ENCODE data around the gene HID1.

The HID1 gene

GRCh38 chr17:74972107-74972972 is at the start of gene HID1:
HID1 (minus strand) TSS chr17:74972759; CDS start chr17:74972656, 103 bp downstream.
- TF ChIP-seq CTCF (conservative IDR thresholded peaks at IDR 0.05) = no peak

GRCh38 chr17:75020331-75021110 is 48.0 kb upstream of the HID1 start:
- TF ChIP-seq CTCF (conservative IDR thresholded peaks at IDR 0.05) = no peak

More at GRCh38 chr17:74972107-74972972, at the start of gene HID1:
- H3K27ac ChIP-seq = peak within 1 kb of the TSS; percentile 86

DNA sequence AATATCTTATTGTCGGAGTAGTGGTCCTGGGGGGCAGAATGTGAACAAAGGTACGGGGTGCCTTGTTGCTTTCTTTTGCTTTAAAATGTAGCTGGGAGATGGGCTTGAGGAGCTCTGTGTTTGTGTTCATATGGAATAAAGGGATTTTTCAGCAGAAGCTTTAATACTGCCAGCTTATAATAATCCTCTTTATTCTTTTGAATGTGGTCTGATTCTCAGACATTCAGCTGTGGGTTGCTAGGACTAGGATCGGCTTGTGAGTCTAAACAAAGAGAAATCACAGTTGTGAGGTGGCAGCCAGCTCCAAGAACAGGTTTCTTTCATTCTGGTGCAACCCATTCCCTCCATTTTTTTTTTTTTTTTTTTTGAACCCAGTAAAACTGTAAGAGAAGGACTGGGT is 47.2 kb upstream of the HID1 start:
- H3K27ac ChIP-seq = peak overlapping the region; percentile 98
- no peak for TF ChIP-seq CTCF (conservative IDR thresholded peaks at IDR 0.05)

More at GRCh38 chr17:75020331-75021110, 48.0 kb upstream of the HID1 start:
- H3K27ac ChIP-seq = peak overlapping the region; percentile 98

DNA sequence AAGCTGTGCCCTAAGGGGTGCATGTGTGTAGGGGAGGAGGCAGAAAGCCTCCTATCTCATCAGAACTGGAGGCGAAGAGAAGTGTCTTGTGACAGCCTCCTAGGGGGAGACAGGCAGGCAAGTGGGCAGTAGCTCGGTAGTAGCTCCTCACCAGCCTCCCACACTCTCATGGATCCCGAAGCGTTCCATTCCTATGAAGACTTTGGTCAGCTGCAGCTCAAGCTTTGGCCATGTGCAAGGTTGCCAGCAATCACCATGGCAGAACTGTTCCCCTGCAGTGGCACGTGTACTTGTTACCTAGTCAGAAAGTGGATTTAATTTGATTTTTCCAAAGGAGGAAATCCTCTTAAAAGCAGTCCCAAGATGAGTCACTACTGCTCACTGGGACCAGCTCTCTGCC is 46.6 kb upstream of the HID1 start:
- peak overlapping the region; percentile 98 for H3K27ac ChIP-seq

GRCh38 chr17:75013092-75013559 is 40.6 kb upstream of the HID1 start:
- H3K27ac ChIP-seq = peak overlapping the region; percentile 99
- no peak for TF ChIP-seq CTCF (conservative IDR thresholded peaks at IDR 0.05)

More for the DNA sequence above, 46.6 kb upstream of the HID1 start:
- TF ChIP-seq CTCF (conservative IDR thresholded peaks at IDR 0.05) = no peak

DNA sequence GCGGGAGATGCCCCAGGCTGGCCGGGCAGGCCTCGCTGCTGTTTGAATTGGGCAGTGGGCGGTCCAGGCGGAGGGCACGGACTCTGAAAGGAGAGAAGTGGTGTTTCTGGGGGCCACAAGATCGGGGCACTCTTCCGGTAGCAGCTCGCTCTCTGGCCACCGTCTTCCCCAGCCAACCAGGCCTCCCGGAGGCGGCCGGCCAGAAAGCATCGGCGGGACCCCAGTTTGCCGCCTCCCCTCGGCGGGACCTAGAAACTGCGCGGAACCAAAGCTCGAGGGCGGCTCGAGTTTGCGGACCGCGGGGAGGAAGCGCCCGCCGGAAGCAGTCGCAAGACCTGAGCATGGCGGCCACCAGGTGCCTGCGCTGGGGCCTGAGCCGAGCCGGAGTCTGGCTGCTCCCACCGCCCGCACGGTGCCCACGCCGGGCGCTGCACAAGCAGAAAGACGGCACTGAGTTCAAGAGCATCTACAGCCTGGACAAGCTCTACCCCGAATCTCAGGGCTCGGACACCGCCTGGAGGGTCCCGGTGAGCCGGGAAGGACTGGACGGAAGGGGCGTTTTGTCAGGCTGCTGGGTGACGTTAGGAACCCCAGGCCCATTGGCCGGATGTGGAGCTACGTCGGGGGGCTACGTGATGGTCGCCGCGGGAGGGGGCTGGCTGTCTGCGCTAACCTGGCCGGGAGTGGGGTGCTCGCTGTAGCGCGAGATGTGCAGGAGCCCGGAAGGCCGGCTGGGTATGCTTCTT is 40.0 kb upstream of the HID1 start, which contains the start of gene MRPL58:
Gene MRPL58 (plus strand): TSS at position 325 of the 746 bp plus-strand sequence. CDS start 17 bp downstream, at position 342.
- peak; percentile 39 for TF ChIP-seq CTCF (conservative IDR thresholded peaks at IDR 0.05)
- peak within 1 kb of the TSS; percentile 99 for H3K27ac ChIP-seq

Measured in VCaP (cell line).